IMR-90 (cell line): ENCODE measurements around the gene GBP6. TPM values are rescaled to one million over a fixed set of nuclear protein-coding genes. Genes with fewer than 3 reads are reported as not detected.

Source experiments
- ATAC-seq: fragments of 200-7000 bp; cut with Tn5 transposase; 2 replicates; pipeline ENCODE4 v1.9.1; 2020; ENCODE audit warnings: low read depth, mild to moderate bottlenecking, moderate library complexity
- BruUV-seq: library from RNA; stranded (reverse); fragments of 400-500 nt; replicated peaks from 2 replicates; lab custom pipeline; 2021; lab: Mats Ljungman, UMichigan
- CTCF ChIA-PET: fragments of 300-600 bp; formaldehyde crosslinking; extraction: SDS; loops from one replicate; lab custom pipeline; 2021; ENCODE audit warnings: antibody characterized with exemption; lab: Yijun Ruan, JAX
- POLR2A ChIA-PET: fragments of 300-600 bp; sonication (Branson Sonifier 250); formaldehyde crosslinking; loops from one replicate; lab custom pipeline; 2022; ENCODE audit warnings: antibody characterized with exemption; ENCODE audit not compliant: unreplicated experiment; lab: Charles Lee
- DNase-seq: peaks from one replicate; pipeline ENCODE4 v3.0.0; 2013
- H2AFZ ChIP-seq: replicated peaks from 2 replicates; pipeline ENCODE3; 2013; ENCODE audit warnings: low read length, mild to moderate bottlenecking; ENCODE audit not compliant: poor library complexity
- H2AK5ac ChIP-seq: 2 replicates; pipeline ENCODE4 v1.6.1; 2013; ENCODE audit warnings: low read depth, low read length, inconsistent platforms
- H2AK9ac ChIP-seq: replicated peaks from 2 replicates; pipeline ENCODE3; 2013; ENCODE audit warnings: mild to moderate bottlenecking, low read depth, low read length, moderate library complexity; ENCODE audit not compliant: poor library complexity
- H2BK120ac ChIP-seq: 2 replicates; pipeline ENCODE4 v1.6.1; 2013; ENCODE audit warnings: low read depth, low read length, inconsistent platforms
- H2BK15ac ChIP-seq: 3 replicates; pipeline ENCODE4 v1.6.1; 2013; ENCODE audit warnings: low read depth, low read length, inconsistent platforms
- H2BK20ac ChIP-seq: 2 replicates; pipeline ENCODE4 v1.6.1; 2013; ENCODE audit warnings: low read depth, mild to moderate bottlenecking, inconsistent platforms, low read length, moderate library complexity
- H2BK5ac ChIP-seq: 2 replicates; pipeline ENCODE4 v1.6.1; 2013; ENCODE audit warnings: mild to moderate bottlenecking, low read depth, low read length, inconsistent platforms; ENCODE audit not compliant: poor library complexity, severe bottlenecking
- H3K14ac ChIP-seq: replicated peaks from 2 replicates; pipeline ENCODE4 v1.6.1; 2013; ENCODE audit warnings: low read depth, low read length, inconsistent platforms
- H3K18ac ChIP-seq: 2 replicates; pipeline ENCODE4 v1.6.1; 2013; ENCODE audit warnings: low read depth, low read length, control low read depth
- H3K23ac ChIP-seq: 2 replicates; pipeline ENCODE4 v1.6.1; 2013; ENCODE audit warnings: low read depth, low read length, inconsistent platforms
- H3K27ac ChIP-seq: 2 replicates; pipeline ENCODE4 v1.5.1; 2013; ENCODE audit warnings: mild to moderate bottlenecking, control low read depth, low read length; ENCODE audit not compliant: insufficient read depth
- H3K27me3 ChIP-seq: 2 replicates; pipeline ENCODE4 v1.6.1; 2013; ENCODE audit warnings: low read length; ENCODE audit not compliant: control insufficient read depth, insufficient read depth
- H3K36me3 ChIP-seq: 2 replicates; pipeline ENCODE4 v1.6.1; 2013; ENCODE audit warnings: low read length, mixed read lengths; ENCODE audit not compliant: control insufficient read depth, insufficient read depth
- H3K4ac ChIP-seq: 2 replicates; pipeline ENCODE4 v1.6.1; 2013; ENCODE audit warnings: low read depth, low read length, inconsistent platforms
- H3K4me1 ChIP-seq: 2 replicates; pipeline ENCODE4 v1.6.1; 2013; ENCODE audit warnings: low read length, mixed read lengths; ENCODE audit not compliant: control insufficient read depth, insufficient read depth
- H3K4me2 ChIP-seq: 2 replicates; pipeline ENCODE4 v1.6.1; 2013; ENCODE audit warnings: low read depth, mild to moderate bottlenecking, control low read depth, low read length, moderate library complexity
- H3K4me3 ChIP-seq: 2 replicates; pipeline ENCODE4 v1.5.1; 2013; ENCODE audit warnings: low read depth, mild to moderate bottlenecking, control low read depth, low read length, moderate library complexity; ENCODE audit not compliant: insufficient read depth
- H3K56ac ChIP-seq: 2 replicates; pipeline ENCODE4 v1.6.1; 2013; ENCODE audit warnings: low read length, inconsistent platforms; ENCODE audit not compliant: insufficient read depth; ENCODE audit errors: extremely low read depth
- H3K79me1 ChIP-seq, 2 experiments: 2 replicates each; pipeline ENCODE4 v1.6.1; 2013; ENCODE audit warnings: low read length in 2 of 2, inconsistent platforms in 1 of 2, low read depth in 1 of 2
- H3K9ac ChIP-seq: 2 replicates; pipeline ENCODE4 v1.6.1; 2013; ENCODE audit warnings: low read depth, low read length, control low read depth
- H3K9me1 ChIP-seq: 2 replicates; pipeline ENCODE4 v1.6.1; 2013; ENCODE audit warnings: low read length, inconsistent platforms; ENCODE audit not compliant: insufficient read depth
- H3K9me3 ChIP-seq: 2 replicates; pipeline ENCODE4 v1.6.1; 2013; ENCODE audit warnings: low read length; ENCODE audit not compliant: control insufficient read depth, insufficient read depth
- H4K20me1 ChIP-seq: 2 replicates; pipeline ENCODE4 v1.6.1; 2013; ENCODE audit warnings: low read length, inconsistent platforms; ENCODE audit not compliant: insufficient read depth
- H4K5ac ChIP-seq: 2 replicates; pipeline ENCODE4 v1.6.1; 2013; ENCODE audit warnings: mild to moderate bottlenecking, low read depth, low read length, control low read depth
- H4K8ac ChIP-seq, 2 experiments: 2 replicates each; pipeline ENCODE4 v1.6.1; 2013; ENCODE audit warnings: low read depth in 2 of 2, low read length in 2 of 2, control low read depth in 1 of 2, inconsistent platforms in 1 of 2
- H4K91ac ChIP-seq: 2 replicates; pipeline ENCODE4 v1.6.1; 2013; ENCODE audit warnings: low read depth, low read length, inconsistent platforms; ENCODE audit not compliant: insufficient read depth
- BHLHE40 ChIP-seq: fragments of 150-350 bp; IDR thresholded peaks from 2 replicates; pipeline ENCODE4 v1.6.1; 2016; ENCODE audit warnings: mild to moderate bottlenecking, low read depth, low read length
- POLR2A ChIP-seq: IDR thresholded peaks from 2 replicates; pipeline ENCODE4 v1.6.1; 2012; ENCODE audit warnings: mild to moderate bottlenecking, low read depth, low read length
- WGBS, 2 experiments: methylation state at CpG; one replicate each; pipeline versions ENCODE4 v1.1.5 to v1.1.7; 2013; ENCODE audit warnings: missing lambda C conversion rate in 2 of 2; ENCODE audit not compliant: insufficient read length in 1 of 2; ENCODE audit errors: extremely low coverage in 2 of 2; 5-methylcytosine and 5-hydroxymethylcytosine counted together
- dilution Hi-C: fragments of 300-500 bp; cut with HindIII; formaldehyde crosslinking; loops from one replicate; pipeline ENCODE4 v1.14.3; 2018; ENCODE audit warnings: low sequenced_read_pairs; ENCODE audit not compliant: unreplicated experiment
- in situ Hi-C: fragments of 300-500 bp; cut with MboI; formaldehyde crosslinking; loops from 3 replicates; pipeline ENCODE4 v1.14.3; 2019; ENCODE audit warnings: low sequenced_read_pairs, inconsistent platforms, mixed read lengths
- intact Hi-C: fragments of 100-400 bp; cut with micrococcal nuclease; formaldehyde crosslinking; loops from 2 replicates; pipeline ENCODE4 v1.10.0; 2022
- polyA plus RNA-seq, 3 experiments: library from polyadenylated mRNA; depleted of rRNA; stranded (reverse); fragments of >200 nt; gene quantifications; 2 replicates each; pipeline ENCODE4 v1.2.3, GENCODE V29; 2012; ENCODE audit warnings: low replicate concordance in 1 of 3
- total RNA-seq: library from RNA; depleted of rRNA; stranded (reverse); fragments of >200 nt; gene quantifications from 2 replicates; pipeline ENCODE4 v1.2.3, GENCODE V29; 2012
- TF ChIP-seq, protein P1 (sequence below): fragments of 150-350 bp; IDR thresholded peaks from 2 replicates; pipeline ENCODE4 v1.6.1; 2017; ENCODE audit warnings: mild to moderate bottlenecking, antibody characterized with exemption, low read length, low read depth

Gene GBP6
- total and polyA plus RNA-seq, 2 of the 4 experiments (the other 2 are of a cell fraction), result not detected

GRCh38 chr1:89367221-89367620 is 3.4 kb downstream of the GBP6 start:
- H4K91ac ChIP-seq, result no peak overlapping the region
- WGBS, 2 experiments, result no CpG with 5 or more reads among the region's 1 CpG
- no peak overlapping the region for H3K4me3 ChIP-seq
- dilution Hi-C loops, result no loop called here
- ChIA-PET POLR2A (no interaction called here), CTCF (interaction anchor here (0.7 kb wide), 1 partner anchor 29 kb away, joined by 3 read pairs; no protein-coding TSS in a partner anchor)
- H3K27ac ChIP-seq, result no peak overlapping the region
- H2BK120ac ChIP-seq, result no peak overlapping the region
- H3K56ac ChIP-seq, result no peak overlapping the region
- TF ChIP-seq POLR2A (no peak), BHLHE40 (no peak)
- TF ChIP-seq, protein P1, sequence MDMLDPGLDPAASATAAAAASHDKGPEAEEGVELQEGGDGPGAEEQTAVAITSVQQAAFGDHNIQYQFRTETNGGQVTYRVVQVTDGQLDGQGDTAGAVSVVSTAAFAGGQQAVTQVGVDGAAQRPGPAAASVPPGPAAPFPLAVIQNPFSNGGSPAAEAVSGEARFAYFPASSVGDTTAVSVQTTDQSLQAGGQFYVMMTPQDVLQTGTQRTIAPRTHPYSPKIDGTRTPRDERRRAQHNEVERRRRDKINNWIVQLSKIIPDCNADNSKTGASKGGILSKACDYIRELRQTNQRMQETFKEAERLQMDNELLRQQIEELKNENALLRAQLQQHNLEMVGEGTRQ, result no peak
- H3K79me1 ChIP-seq, result no peaks in the 10 kb centered on the region
- H3K9ac ChIP-seq, result no peak overlapping the region
- no TSS peak for BruUV-seq
- H2BK15ac ChIP-seq, result no peak overlapping the region
- no peak overlapping the region for H2BK5ac ChIP-seq
- H3K4me2 ChIP-seq, result no peak overlapping the region
- H2AK5ac ChIP-seq, result no peak overlapping the region
- H4K8ac ChIP-seq, result no peak overlapping the region
- H3K23ac ChIP-seq, result no peak overlapping the region
- H3K36me3 ChIP-seq, result no peaks in the 10 kb centered on the region
- no peak overlapping the region for H3K14ac ChIP-seq
- no peak for ATAC-seq
- H3K27me3 ChIP-seq, result no peaks in the 10 kb centered on the region
- in situ Hi-C loops, result no loop called here
- H4K5ac ChIP-seq, result no peak overlapping the region
- H3K9me3 ChIP-seq, result no peaks in the 10 kb centered on the region
- H3K18ac ChIP-seq, result no peak overlapping the region
- no peaks in the 10 kb centered on the region for H3K9me1 ChIP-seq
- no peaks in the 10 kb centered on the region for H4K20me1 ChIP-seq
- H2AK9ac ChIP-seq, result no peak overlapping the region
- no peak overlapping the region for H2BK20ac ChIP-seq
- H2AFZ ChIP-seq, result no peak overlapping the region
- H3K4ac ChIP-seq, result no peak overlapping the region
- DNase-seq, result no peak
- no peaks in the 10 kb centered on the region for H3K4me1 ChIP-seq
- intact Hi-C loops, result no loop called here
